Duodenal mucosa (tissue), 2 donors: ENCODE data around the gene FKTN.

Experiments
- H3K27ac ChIP-seq: one replicate; pipeline ENCODE4 v1.7.0; 2013; ENCODE audit warnings: low read depth, low read length
- H3K27me3 ChIP-seq, 2 donors: one replicate each; pipeline ENCODE4 v1.7.0; 2013; ENCODE audit warnings: low read length in 2 of 2, control low read depth in 1 of 2; ENCODE audit not compliant: insufficient read depth in 2 of 2, control insufficient read depth in 1 of 2
- H3K36me3 ChIP-seq, 2 donors: one replicate each; pipeline ENCODE4 v1.7.0; 2013; ENCODE audit warnings: low read length in 2 of 2, control low read depth in 1 of 2; ENCODE audit not compliant: insufficient read depth in 2 of 2, control insufficient read depth in 1 of 2
- H3K4me1 ChIP-seq, 2 donors: one replicate each; pipeline ENCODE4 v1.7.0; 2013; ENCODE audit warnings: low read length in 2 of 2, control low read depth in 1 of 2; ENCODE audit not compliant: insufficient read depth in 2 of 2, control insufficient read depth in 1 of 2
- H3K4me3 ChIP-seq, 2 donors: one replicate each; pipeline ENCODE4 v1.7.0; 2013; ENCODE audit warnings: low read length in 2 of 2, low read depth in 1 of 2
- H3K9ac ChIP-seq, 2 donors: one replicate each; pipeline ENCODE4 v1.7.0; 2013; ENCODE audit warnings: low read length in 2 of 2, low read depth in 1 of 2
- H3K9me3 ChIP-seq, 2 donors: one replicate each; pipeline ENCODE4 v1.7.0; 2013; ENCODE audit warnings: low read length in 2 of 2, control low read depth in 1 of 2; ENCODE audit not compliant: control insufficient read depth in 1 of 2

Gene FKTN

DNA sequence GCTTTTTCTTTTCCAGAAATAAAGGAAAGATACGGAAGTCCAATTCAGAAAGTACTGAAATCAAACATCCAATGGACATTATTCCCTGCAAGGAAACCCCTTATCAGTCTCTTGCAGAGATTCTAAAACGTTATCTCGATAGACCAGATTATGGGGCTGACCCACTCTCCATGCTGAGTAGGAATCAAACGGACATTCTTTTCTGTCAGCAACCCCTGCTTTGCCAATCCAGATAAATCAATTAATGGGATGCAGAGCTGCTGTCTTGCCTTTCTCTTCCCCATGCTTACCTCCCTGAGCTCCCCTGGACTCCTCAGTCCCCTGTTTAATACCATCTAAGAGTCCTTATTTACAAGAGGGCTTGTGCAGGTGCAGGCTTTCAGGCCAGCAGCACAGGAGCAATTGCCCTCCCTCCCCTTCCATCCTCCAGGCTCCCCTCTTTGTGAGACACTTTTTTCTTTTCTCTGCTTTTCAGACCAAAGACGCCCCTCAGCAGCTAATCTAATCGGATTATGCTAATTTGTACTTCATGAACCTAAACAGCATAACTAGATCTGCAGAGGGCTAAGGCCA lies 118.5 kb downstream of the FKTN start:
- Histone ChIP-seq H3K27me3 (no peaks in the 10 kb centered on the region), H3K9me3 (no peaks in the 10 kb centered on the region), H3K9ac (no peak overlapping the region), H3K4me1 (peaks cover 0 to 8% of the 10 kb centered on the region in 2 donors), H3K36me3 (no peaks in the 10 kb centered on the region), H3K27ac (no peak overlapping the region), H3K4me3 (no peak overlapping the region)

GRCh38 chr9:105678163-105678562 lies 120.2 kb downstream of the FKTN start:
- Histone ChIP-seq H3K9ac (no peak overlapping the region), H3K4me1 (peaks cover 0 to 8% of the 10 kb centered on the region in 2 donors), H3K27me3 (no peaks in the 10 kb centered on the region), H3K4me3 (no peak overlapping the region), H3K27ac (no peak overlapping the region), H3K9me3 (no peaks in the 10 kb centered on the region), H3K36me3 (no peaks in the 10 kb centered on the region)

DNA sequence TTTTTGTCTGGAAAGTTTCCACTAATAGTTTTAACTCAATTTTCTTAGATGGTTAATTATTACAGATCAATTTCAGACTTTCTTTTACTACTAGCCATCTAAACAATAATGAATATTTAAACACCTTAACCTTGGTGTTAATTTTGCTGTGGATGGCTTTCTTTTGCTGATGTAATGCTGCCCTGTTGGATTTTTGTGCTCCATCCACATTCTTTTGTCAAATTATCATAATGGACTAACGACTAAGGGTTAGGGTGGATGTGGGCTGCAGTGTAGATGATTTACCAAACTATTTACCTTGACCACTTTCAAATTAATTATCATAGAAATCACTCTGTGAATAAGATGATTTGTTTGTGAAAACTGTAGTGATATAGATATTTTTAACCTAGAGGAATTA lies 120.8 kb downstream of the FKTN start:
- no peak overlapping the region for H3K9ac ChIP-seq
- no peaks in the 10 kb centered on the region for H3K9me3 ChIP-seq
- no peaks in the 10 kb centered on the region for H3K36me3 ChIP-seq
- no peak overlapping the region for H3K27ac ChIP-seq
- H3K27me3 ChIP-seq = no peaks in the 10 kb centered on the region
- peaks cover 0 to 8% of the 10 kb centered on the region in 2 donors for H3K4me1 ChIP-seq
- H3K4me3 ChIP-seq = no peak overlapping the region

GRCh38 chr9:105679257-105680022 lies 121.5 kb downstream of the FKTN start:
- Histone ChIP-seq H3K27ac (no peak overlapping the region), H3K9ac (no peak overlapping the region), H3K4me3 (no peak overlapping the region), H3K36me3 (no peaks in the 10 kb centered on the region), H3K27me3 (no peaks in the 10 kb centered on the region), H3K9me3 (no peaks in the 10 kb centered on the region), H3K4me1 (peaks cover 0 to 8% of the 10 kb centered on the region in 2 donors)

DNA sequence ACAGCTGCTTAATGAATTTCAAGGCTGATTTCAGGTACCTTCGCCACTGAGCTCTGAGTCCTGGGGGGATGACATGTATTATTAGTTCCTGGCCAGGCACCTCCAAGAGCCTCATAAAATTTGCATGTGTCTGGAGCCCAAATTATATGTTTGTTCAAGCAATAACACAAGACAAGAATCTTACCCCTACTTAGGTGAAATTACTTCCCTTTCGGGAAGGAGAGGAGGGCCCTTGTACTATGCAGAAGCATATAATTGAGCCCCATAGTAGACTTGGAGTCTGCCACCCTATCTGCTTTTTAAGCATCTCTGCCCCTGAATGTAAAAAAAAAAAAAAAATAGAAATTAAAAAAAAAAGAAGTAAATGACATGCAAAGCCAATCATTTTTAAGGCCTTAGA lies 123.4 kb downstream of the FKTN start:
- H3K27me3 ChIP-seq = no peaks in the 10 kb centered on the region
- peaks cover 0 to 8% of the 10 kb centered on the region in 2 donors for H3K4me1 ChIP-seq
- no peak overlapping the region for H3K9ac ChIP-seq
- no peak overlapping the region for H3K4me3 ChIP-seq
- no peaks in the 10 kb centered on the region for H3K9me3 ChIP-seq
- no peak overlapping the region for H3K27ac ChIP-seq
- H3K36me3 ChIP-seq = no peaks in the 10 kb centered on the region

- no peaks in the 10 kb centered on the region for H3K9me3 ChIP-seq
- H3K27me3 ChIP-seq = no peaks in the 10 kb centered on the region
- H3K4me1 ChIP-seq = peaks cover 0 to 8% of the 10 kb centered on the region in 2 donors
- H3K9ac ChIP-seq = no peak overlapping the region
- no peaks in the 10 kb centered on the region for H3K36me3 ChIP-seq
- no peak overlapping the region for H3K27ac ChIP-seq
- H3K4me3 ChIP-seq = no peak overlapping the region
These were observed 123.8 kb downstream of the FKTN start for GRCh38 chr9:105681724-105682123.

- peaks cover 0 to 4% of the 10 kb centered on the region in 2 donors for H3K27me3 ChIP-seq
- peaks cover 0 to 8% of the 10 kb centered on the region in 2 donors for H3K4me1 ChIP-seq
- H3K4me3 ChIP-seq = no peak overlapping the region
- no peak overlapping the region for H3K9ac ChIP-seq
- no peak overlapping the region for H3K27ac ChIP-seq
- no peaks in the 10 kb centered on the region for H3K36me3 ChIP-seq
- no peaks in the 10 kb centered on the region for H3K9me3 ChIP-seq
These were observed 125.9 kb downstream of the FKTN start for GRCh38 chr9:105683688-105684275.

DNA sequence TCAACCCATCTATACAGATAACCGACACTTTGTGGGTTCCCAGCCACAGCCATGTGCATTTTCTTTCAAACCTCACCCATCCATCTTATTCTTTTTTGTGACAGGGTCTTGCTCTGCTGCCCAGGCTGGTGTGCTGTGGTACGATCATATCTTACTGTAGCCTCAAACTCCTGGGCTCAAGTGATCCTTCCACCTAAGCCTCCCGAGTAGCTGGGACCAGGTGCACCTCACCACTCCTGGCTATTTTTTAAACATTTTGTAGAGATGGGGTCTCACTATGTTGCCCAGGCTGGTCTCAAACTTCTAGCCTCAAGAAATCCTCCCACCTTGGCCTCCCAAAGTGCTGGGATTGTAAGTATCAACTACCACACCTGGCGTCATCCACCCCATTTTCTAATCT lies 129.0 kb downstream of the FKTN start:
- H3K4me3 ChIP-seq = no peak overlapping the region
- no peaks in the 10 kb centered on the region for H3K4me1 ChIP-seq
- no peaks in the 10 kb centered on the region for H3K9me3 ChIP-seq
- H3K27me3 ChIP-seq = peaks cover 2 to 6% of the 10 kb centered on the region in 2 donors
- H3K27ac ChIP-seq = no peak overlapping the region
- no peaks in the 10 kb centered on the region for H3K36me3 ChIP-seq
- no peak overlapping the region for H3K9ac ChIP-seq
